Osteocyte (in vitro differentiated cells): ENCODE measurements around the gene CRIP2. TPM values are rescaled to one million over a fixed set of nuclear protein-coding genes. Genes with fewer than 3 reads are reported as not detected.

Experiments used
- DNase-seq: peaks from one replicate; pipeline ENCODE4 v3.0.0; 2021; ENCODE audit warnings: mixed read lengths; ENCODE audit not compliant: unreplicated experiment; ENCODE audit errors: extremely low spot score
- H3K27ac Mint-ChIP-seq: one replicate; pipeline ENCODE4 v1.8.0; 2021; ENCODE audit warnings: mild to moderate bottlenecking, mixed read lengths; ENCODE audit not compliant: unreplicated experiment
- H3K27me3 Mint-ChIP-seq: one replicate; pipeline ENCODE4 v1.8.0; 2021; ENCODE audit warnings: mixed read lengths; ENCODE audit not compliant: unreplicated experiment
- H3K36me3 Mint-ChIP-seq: one replicate; pipeline ENCODE4 v1.8.0; 2021; ENCODE audit warnings: mixed read lengths; ENCODE audit not compliant: unreplicated experiment
- H3K4me1 Mint-ChIP-seq: one replicate; pipeline ENCODE4 v1.8.0; 2021; ENCODE audit warnings: mixed read lengths; ENCODE audit not compliant: unreplicated experiment
- H3K4me3 Mint-ChIP-seq: one replicate; pipeline ENCODE4 v1.8.0; 2021; ENCODE audit warnings: mild to moderate bottlenecking, moderate library complexity, mixed read lengths; ENCODE audit not compliant: unreplicated experiment
- H3K9me3 Mint-ChIP-seq: one replicate; pipeline ENCODE4 v1.8.0; 2021; ENCODE audit warnings: mixed read lengths; ENCODE audit not compliant: unreplicated experiment
- total RNA-seq: library from RNA; stranded (reverse); gene quantifications from 2 replicates; pipeline ENCODE4 v1.2.1, GENCODE V29; 2021
- TF ChIP-seq, protein P1 (sequence below): fragments of 200-600 bp; sonication (generic); IDR thresholded peaks from 2 replicates; pipeline ENCODE4 v1.5.0; 2021; ENCODE audit warnings: antibody characterized with exemption, mild to moderate bottlenecking, moderate library complexity

Gene CRIP2
- total RNA-seq, 1 donor from 2014 or later, result 191 TPM

DNA sequence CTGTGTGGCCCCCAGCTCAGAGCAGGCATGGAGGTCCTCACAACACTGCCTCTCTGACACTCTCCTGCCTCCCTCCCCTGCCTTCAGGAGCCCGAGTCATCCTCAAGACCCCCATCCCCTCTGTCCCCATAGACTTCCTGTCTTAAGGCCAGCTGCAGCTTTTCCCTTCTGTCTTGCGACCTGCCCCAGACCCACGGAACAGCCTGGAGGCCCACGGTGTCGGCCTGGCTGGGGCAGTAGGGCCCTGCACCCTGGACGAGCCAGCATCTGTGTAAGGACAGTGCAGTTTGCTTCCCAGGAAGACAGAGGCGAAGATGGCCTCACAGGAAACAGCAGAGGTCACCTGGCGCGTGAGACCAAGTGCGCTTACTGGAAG, 26.1 kb downstream of the CRIP2 start:
- Mint-ChIP-seq H3K4me1 (peaks cover 4% of the 10 kb centered on the region), H3K9me3 (no peaks in the 10 kb centered on the region), H3K27me3 (no peaks in the 10 kb centered on the region), H3K36me3 (no peaks in the 10 kb centered on the region), H3K27ac (no peak overlapping the region), H3K4me3 (no peak overlapping the region)
- TF ChIP-seq, protein P1, sequence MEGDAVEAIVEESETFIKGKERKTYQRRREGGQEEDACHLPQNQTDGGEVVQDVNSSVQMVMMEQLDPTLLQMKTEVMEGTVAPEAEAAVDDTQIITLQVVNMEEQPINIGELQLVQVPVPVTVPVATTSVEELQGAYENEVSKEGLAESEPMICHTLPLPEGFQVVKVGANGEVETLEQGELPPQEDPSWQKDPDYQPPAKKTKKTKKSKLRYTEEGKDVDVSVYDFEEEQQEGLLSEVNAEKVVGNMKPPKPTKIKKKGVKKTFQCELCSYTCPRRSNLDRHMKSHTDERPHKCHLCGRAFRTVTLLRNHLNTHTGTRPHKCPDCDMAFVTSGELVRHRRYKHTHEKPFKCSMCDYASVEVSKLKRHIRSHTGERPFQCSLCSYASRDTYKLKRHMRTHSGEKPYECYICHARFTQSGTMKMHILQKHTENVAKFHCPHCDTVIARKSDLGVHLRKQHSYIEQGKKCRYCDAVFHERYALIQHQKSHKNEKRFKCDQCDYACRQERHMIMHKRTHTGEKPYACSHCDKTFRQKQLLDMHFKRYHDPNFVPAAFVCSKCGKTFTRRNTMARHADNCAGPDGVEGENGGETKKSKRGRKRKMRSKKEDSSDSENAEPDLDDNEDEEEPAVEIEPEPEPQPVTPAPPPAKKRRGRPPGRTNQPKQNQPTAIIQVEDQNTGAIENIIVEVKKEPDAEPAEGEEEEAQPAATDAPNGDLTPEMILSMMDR, result no peak
- no peak for DNase-seq

DNA sequence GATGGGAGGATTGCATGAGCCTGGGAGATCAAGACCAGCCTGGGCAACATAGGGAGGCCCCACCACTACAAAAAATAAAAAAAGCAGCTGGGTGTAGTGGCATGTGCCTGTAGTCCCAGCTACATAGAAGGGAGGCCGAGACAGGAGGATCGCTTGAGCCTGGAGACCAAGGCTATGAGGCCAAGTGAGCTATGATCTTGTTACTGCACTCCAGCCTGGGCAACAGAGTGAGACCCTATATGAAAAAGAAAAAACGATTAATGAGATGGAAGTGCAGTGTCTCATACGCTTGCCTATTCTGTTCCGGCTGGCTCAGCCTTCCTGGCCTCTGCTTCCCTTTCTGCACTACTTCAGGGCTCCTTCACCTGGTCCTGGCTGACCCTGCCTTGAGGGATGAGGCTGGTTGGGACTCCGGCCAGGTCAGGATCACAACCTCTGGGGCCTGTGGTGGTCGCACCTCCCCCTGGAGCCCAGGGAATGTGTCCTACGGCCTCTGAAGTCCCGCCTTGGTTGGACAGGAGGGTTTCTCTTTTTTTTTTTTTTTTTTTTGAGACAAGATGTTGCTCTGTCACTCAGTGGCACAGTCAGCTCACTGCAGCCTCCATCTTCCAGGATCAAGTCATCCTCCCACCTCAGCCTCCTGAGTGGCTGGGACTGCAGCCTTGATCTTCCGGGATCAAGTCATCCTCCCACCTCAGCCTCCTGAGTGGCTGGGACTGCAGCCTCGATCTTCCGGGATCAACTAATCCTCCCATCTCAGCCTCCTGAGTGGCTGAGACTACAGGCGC, 27.1 kb downstream of the CRIP2 start:
- DNase-seq, result no peak
- no peaks in the 10 kb centered on the region for H3K27me3 Mint-ChIP-seq
- no peaks in the 10 kb centered on the region for H3K36me3 Mint-ChIP-seq
- H3K27ac Mint-ChIP-seq, result no peak overlapping the region
- peaks cover 4% of the 10 kb centered on the region for H3K4me1 Mint-ChIP-seq
- H3K9me3 Mint-ChIP-seq, result no peaks in the 10 kb centered on the region
- TF ChIP-seq, protein P1, result no peak
- H3K4me3 Mint-ChIP-seq, result no peak overlapping the region

DNA sequence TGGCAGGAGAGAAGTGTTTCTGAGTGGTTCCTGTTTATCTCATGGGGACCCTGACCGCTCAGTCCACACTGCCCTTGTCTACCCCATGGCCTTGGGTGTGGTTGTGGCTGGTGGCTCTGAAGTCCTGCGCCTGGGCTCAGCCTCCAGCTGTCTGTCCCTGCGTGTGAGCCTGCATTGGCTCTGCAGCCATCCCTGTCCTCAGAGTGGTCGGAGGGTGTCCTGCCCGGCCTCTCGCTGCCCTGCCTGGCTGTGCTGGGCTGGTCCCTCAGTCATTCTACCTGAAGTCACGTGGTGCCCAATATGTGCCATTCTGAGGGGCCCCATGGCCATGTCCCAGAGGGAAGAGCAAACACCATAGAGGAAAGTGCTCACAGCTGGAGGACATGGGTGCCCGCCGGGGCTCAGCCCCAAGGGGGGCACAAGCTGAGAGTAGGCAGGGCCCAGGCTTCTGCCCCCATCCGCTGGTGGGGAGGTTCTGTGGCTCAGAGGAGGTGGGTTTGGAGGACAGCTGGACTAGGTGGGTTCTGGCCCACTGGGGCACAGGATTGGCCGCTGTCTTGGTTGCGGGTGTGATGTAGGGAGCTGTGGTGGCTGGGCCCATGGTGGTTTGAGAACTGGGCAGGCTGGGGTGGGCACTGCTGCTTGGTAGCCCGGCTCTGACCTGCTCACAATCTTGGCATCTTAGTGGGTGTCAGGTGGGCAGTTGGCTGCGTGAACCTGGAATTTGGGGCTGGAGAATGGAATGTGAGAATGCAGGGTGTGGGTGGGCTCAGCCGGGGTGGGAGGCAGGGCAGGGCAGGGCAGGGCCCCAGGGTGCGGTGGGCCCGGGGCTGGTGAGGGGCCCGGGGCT, 28.1 kb downstream of the CRIP2 start:
- peaks cover 2% of the 10 kb centered on the region for H3K27me3 Mint-ChIP-seq
- peaks cover 4% of the 10 kb centered on the region for H3K4me1 Mint-ChIP-seq
- H3K27ac Mint-ChIP-seq, result no peak overlapping the region
- TF ChIP-seq, protein P1, result no peak
- no peaks in the 10 kb centered on the region for H3K9me3 Mint-ChIP-seq
- DNase-seq, result no peak
- H3K36me3 Mint-ChIP-seq, result no peaks in the 10 kb centered on the region
- H3K4me3 Mint-ChIP-seq, result no peak overlapping the region

DNA sequence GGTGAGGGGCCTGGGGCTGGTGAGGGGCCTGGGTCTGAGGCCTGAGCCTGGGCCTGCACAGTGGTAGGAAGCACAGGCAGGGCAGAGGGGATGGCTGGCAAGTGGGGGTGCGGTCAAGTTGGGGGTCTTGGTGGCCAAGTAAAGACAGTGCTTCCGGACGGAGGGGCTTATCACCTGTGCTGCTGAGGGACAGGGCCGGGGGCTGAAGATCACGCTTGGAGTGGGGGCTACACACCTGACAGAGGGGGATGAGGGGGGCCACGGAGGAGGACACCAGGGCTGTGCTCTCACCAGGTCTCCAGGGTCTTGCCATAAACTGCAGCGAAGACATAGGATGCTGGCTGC, 28.6 kb downstream of the CRIP2 start:
- TF ChIP-seq, protein P1, result no peak
- H3K27me3 Mint-ChIP-seq, result peaks cover 3% of the 10 kb centered on the region
- H3K4me1 Mint-ChIP-seq, result peaks cover 4% of the 10 kb centered on the region
- no peak for DNase-seq
- no peak overlapping the region for H3K27ac Mint-ChIP-seq
- H3K36me3 Mint-ChIP-seq, result no peaks in the 10 kb centered on the region
- no peak overlapping the region for H3K4me3 Mint-ChIP-seq
- no peaks in the 10 kb centered on the region for H3K9me3 Mint-ChIP-seq
